Activated CD4-positive, alpha-beta memory T cell treated with anti-CD3 and anti-CD28 coated beads, Interleukin-2, amount 10 ng/mL, durations not matched to agents 7 days and 5 days (primary cell): ENCODE data around the gene POFUT2. TPM values are rescaled to one million over a fixed set of nuclear protein-coding genes. Genes with fewer than 3 reads are reported as not detected.

Experiments
- CTCF ChIA-PET: fragments of 350-600 bp; sonication (Branson Sonifier 250); formaldehyde crosslinking; loops from one replicate; lab custom pipeline; 2021; ENCODE audit warnings: antibody characterized with exemption, inconsistent platforms; lab: Charles Lee
- POLR2A ChIA-PET: fragments of 350-600 bp; sonication (Branson Sonifier 250); formaldehyde crosslinking; loops from one replicate; lab custom pipeline; 2021; ENCODE audit warnings: antibody characterized with exemption; lab: Charles Lee
- DNase-seq: peaks from one replicate; pipeline ENCODE4 v3.0.0-alpha.2; 2020
- H3K27ac Mint-ChIP-seq: one replicate; pipeline ENCODE4 v1.8.0; 2021; ENCODE audit warnings: mild to moderate bottlenecking, mixed read lengths
- H3K27me3 Mint-ChIP-seq: one replicate; pipeline ENCODE4 v1.8.0; 2021; ENCODE audit warnings: mixed read lengths
- H3K36me3 Mint-ChIP-seq: one replicate; pipeline ENCODE4 v1.8.0; 2021; ENCODE audit warnings: low read depth, mixed read lengths
- H3K4me1 Mint-ChIP-seq: one replicate; pipeline ENCODE4 v1.8.0; 2021; ENCODE audit warnings: mixed read lengths
- H3K4me3 Mint-ChIP-seq: one replicate; pipeline ENCODE4 v1.8.0; 2021; ENCODE audit warnings: mild to moderate bottlenecking, mixed read lengths
- H3K9me3 Mint-ChIP-seq: one replicate; pipeline ENCODE4 v1.8.0; 2021; ENCODE audit warnings: mixed read lengths
- total RNA-seq, 2 experiments: library from RNA; stranded (reverse); gene quantifications; one replicate each; pipeline ENCODE4 v1.2.3, GENCODE V29; 2021

The POFUT2 gene
- total RNA-seq, 2 experiments from 2014 or later: 23.5 to 25.1 TPM

DNA sequence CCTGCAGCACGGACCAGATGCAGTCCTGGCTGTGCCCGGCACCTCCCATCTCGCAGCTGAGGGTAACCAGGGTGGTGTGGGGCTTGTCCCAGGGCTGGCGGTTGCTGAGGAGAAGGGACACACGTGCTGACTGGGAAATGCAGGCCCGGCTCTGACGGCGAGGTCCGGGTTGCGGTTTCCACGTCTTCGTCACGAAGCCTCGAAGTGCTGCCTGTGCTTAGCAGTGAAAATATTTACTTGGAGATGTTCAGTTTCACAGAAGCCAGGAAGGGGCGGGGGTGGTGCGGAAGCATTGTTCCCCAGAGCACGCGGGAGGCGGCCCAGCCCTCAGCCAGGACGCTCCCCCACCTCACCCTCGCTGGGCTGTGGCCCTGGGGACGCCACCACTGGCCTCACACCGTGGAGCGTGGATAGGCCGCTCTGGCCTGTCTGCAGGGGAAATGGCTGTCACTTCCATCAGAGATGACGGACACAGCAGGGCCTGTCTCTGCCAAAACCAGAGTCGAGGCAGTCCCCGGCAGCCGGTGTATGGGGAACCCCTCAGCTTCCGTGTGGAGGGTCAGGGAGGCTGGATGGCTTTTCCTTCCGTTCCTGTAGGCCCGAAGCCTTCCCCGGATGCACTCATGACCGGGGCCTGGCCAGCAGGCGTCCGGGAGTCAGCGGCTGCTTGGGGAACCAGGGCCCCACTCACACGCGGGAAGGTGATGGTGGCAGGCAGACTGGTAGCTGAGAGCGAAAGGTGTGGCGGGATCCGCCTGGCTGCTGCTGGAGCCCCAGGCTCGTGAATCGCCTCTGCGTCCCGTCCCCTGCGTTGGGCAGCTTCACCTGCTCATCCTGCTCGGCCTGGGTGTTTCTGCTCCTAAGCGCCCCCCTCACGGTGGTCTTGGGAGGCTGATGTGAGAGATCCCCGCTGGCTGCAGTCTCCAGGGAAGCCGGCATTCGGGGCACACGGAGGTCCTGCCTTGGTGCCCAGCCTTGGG, 14.7 kb upstream of the POFUT2 start:
- Mint-ChIP-seq H3K4me3 (no peak overlapping the region), H3K4me1 (peaks cover 7% of the 10 kb centered on the region), H3K9me3 (no peaks in the 10 kb centered on the region), H3K27me3 (no peaks in the 10 kb centered on the region), H3K27ac (no peak overlapping the region), H3K36me3 (no peaks in the 10 kb centered on the region)
- ChIA-PET POLR2A (no interaction called here), CTCF (interaction anchor here (1.0 kb wide), 1 partner anchor 10 kb away, joined by 3 read pairs; no protein-coding TSS in a partner anchor)
- peak; percentile 64 for DNase-seq

- DNase-seq: no peak
- POLR2A ChIA-PET: no interaction called here
- H3K27me3 Mint-ChIP-seq: no peaks in the 10 kb centered on the region
- H3K36me3 Mint-ChIP-seq: no peaks in the 10 kb centered on the region
- H3K4me1 Mint-ChIP-seq: peaks cover 7% of the 10 kb centered on the region
- no peak overlapping the region for H3K4me3 Mint-ChIP-seq
- CTCF ChIA-PET: no interaction called here
- H3K27ac Mint-ChIP-seq: no peak overlapping the region
- H3K9me3 Mint-ChIP-seq: no peaks in the 10 kb centered on the region
Observed at GRCh38 chr21:45301521-45302081, 13.9 kb upstream of the POFUT2 start.

DNA sequence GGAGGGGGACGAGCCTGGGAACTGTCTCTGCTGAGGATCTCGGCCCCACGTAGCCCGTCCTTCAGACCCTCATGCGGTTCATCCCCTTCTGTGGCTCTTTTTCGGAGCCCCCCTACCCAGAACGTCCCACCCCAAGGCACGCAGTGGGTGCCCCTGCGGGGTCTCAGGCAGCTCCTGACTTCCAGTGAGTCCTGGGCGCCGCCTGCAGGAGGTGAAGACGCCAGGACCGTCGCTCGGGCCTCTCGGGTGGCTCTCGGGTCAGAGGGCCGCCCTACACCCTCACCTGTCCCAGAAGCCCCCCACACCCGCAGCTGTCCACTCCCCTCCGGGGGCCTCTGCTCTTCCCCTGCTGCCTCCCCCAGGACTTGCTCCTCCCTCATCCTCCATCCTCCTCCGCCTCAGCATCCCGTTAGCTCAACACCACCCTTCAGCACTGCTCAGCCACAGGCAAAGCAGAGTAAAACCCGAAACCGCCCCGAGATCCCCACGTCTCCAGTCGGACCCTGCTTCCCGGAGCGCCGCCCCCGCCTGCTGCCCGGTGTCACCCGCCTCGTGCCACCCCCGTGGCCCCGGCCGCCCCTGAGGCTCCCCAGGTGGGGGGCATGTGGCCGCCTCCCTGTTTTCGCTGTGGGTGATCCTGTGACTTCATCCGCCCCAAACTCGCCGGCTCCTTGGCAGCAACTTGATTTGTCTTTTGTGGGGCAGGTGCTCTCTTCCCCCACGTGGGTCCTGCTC, 13.3 kb upstream of the POFUT2 start:
- DNase-seq: no peak
- Mint-ChIP-seq H3K9me3 (no peaks in the 10 kb centered on the region), H3K27me3 (no peaks in the 10 kb centered on the region), H3K36me3 (no peaks in the 10 kb centered on the region), H3K4me1 (peaks cover 7% of the 10 kb centered on the region), H3K27ac (no peak overlapping the region), H3K4me3 (no peak overlapping the region)
- ChIA-PET POLR2A (no interaction called here), CTCF (interaction anchor here (2.0 kb wide), 1 partner anchor 163 kb away, joined by 5 read pairs; no protein-coding TSS in a partner anchor)

DNA sequence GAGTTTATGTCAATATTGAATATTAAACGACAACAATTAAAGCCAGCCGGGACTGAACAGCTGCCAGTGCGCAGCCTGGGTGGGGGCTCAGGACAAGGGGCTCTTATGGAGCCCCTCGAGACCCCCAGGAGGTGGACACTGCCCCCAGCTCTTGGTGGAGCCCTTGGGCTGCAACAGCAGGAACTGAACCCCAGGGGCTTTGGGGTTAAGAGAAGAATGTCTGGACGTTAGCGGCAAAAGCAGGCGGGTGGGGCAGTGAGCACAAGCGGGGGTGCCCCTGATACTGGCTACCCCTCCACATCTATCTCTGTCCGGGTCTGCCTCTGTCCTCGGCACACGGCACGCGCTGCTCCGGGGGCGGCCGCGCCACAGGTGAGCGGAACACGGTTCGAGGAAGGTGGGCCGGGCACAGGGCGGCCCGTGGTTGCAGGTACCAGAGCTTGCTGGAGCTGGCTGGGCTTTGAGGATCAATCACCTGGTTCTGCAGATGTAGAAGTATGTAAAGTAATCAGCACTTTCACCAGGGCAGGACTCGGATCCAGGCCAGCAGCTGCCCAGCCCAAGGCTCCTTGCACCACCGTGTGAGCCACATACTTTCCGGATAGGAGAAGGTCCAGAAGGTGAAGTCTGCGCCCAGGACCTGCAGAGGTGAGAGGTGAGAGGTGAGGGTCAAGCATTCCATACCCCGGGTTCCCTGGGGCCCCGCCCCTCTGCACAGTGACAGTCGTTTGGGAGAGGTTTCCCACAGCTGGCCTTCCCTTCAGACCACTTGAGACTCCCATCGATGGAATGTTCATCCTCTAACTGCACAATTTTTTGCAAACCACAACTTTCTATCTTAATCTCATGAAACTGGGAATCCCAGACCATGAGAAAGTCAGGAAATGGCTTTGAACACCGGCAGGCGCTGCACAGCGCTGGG, 12.4 kb upstream of the POFUT2 start:
- H3K27ac Mint-ChIP-seq: no peak overlapping the region
- ChIA-PET POLR2A (no interaction called here), CTCF (interaction anchor here (2.0 kb wide), 1 partner anchor 162 kb away, joined by 5 read pairs; no protein-coding TSS in a partner anchor)

GRCh38 chr21:45299026-45299863, 11.6 kb upstream of the POFUT2 start:
- no peaks in the 10 kb centered on the region for H3K36me3 Mint-ChIP-seq
- CTCF ChIA-PET: interaction anchor here (2.0 kb wide), 1 partner anchor 161 kb away, joined by 5 read pairs; no protein-coding TSS in a partner anchor
- DNase-seq: no peak
- no peak overlapping the region for H3K27ac Mint-ChIP-seq
- H3K4me1 Mint-ChIP-seq: peaks cover 5% of the 10 kb centered on the region
- H3K27me3 Mint-ChIP-seq: no peaks in the 10 kb centered on the region
- no peaks in the 10 kb centered on the region for H3K9me3 Mint-ChIP-seq
- H3K4me3 Mint-ChIP-seq: no peak overlapping the region
- POLR2A ChIA-PET: no interaction called here

More for the DNA sequence above, 12.4 kb upstream of the POFUT2 start:
- no peak for DNase-seq
- Mint-ChIP-seq H3K27me3 (no peaks in the 10 kb centered on the region), H3K4me3 (no peak overlapping the region), H3K9me3 (no peaks in the 10 kb centered on the region), H3K4me1 (peaks cover 7% of the 10 kb centered on the region), H3K36me3 (no peaks in the 10 kb centered on the region)

GRCh38 chr21:45297869-45298268, 10.2 kb upstream of the POFUT2 start:
- Mint-ChIP-seq H3K4me3 (no peak overlapping the region), H3K27me3 (no peaks in the 10 kb centered on the region), H3K4me1 (peaks cover 10% of the 10 kb centered on the region), H3K27ac (no peak overlapping the region), H3K36me3 (no peaks in the 10 kb centered on the region), H3K9me3 (no peaks in the 10 kb centered on the region)
- no peak for DNase-seq
- ChIA-PET POLR2A (interaction anchor here (0.6 kb wide), 1 partner anchor 93 kb away, joined by 3 read pairs; no protein-coding TSS in a partner anchor), CTCF (no interaction called here)

- no peaks in the 10 kb centered on the region for H3K9me3 Mint-ChIP-seq
- peaks cover 16% of the 10 kb centered on the region for H3K4me1 Mint-ChIP-seq
- ChIA-PET CTCF (no interaction called here), POLR2A (interaction anchor here (0.6 kb wide), 1 partner anchor 92 kb away, joined by 3 read pairs; no protein-coding TSS in a partner anchor)
- H3K27ac Mint-ChIP-seq: no peak overlapping the region
- DNase-seq: no peak
- H3K27me3 Mint-ChIP-seq: no peaks in the 10 kb centered on the region
- no peak overlapping the region for H3K4me3 Mint-ChIP-seq
- no peaks in the 10 kb centered on the region for H3K36me3 Mint-ChIP-seq
Observed at GRCh38 chr21:45297329-45297728, 9.6 kb upstream of the POFUT2 start.

DNA sequence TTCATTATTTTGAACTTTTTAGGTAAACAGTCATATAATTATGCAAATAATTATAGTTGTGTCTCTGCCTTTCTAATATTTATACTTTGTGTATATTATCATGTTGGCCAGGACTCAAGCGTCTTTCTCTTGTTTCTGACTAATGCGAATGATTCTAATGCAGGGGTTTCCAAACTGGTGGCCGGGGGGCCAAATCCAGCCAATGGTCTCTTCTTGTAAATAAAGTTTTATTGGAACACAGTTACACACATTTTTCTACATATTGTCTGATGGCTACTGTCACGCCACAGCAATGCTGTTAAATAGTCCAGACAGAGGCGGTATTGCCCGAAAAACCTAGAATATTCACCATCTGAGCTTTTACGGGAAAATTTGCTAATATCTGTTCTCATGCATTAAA, 8.9 kb upstream of the POFUT2 start:
- no peak for DNase-seq
- Mint-ChIP-seq H3K27me3 (no peaks in the 10 kb centered on the region), H3K4me3 (no peak overlapping the region), H3K27ac (no peak overlapping the region), H3K36me3 (no peaks in the 10 kb centered on the region), H3K9me3 (no peaks in the 10 kb centered on the region), H3K4me1 (peaks cover 13% of the 10 kb centered on the region)
- POLR2A ChIA-PET: no interaction called here
- CTCF ChIA-PET: interaction anchor here (1.0 kb wide), 1 partner anchor 156 kb away, joined by 5 read pairs; no protein-coding TSS in a partner anchor

GRCh38 chr21:45295576-45296365, 8.1 kb upstream of the POFUT2 start:
- Mint-ChIP-seq H3K27ac (no peak overlapping the region), H3K4me3 (no peak overlapping the region), H3K36me3 (no peaks in the 10 kb centered on the region), H3K27me3 (no peaks in the 10 kb centered on the region), H3K9me3 (no peaks in the 10 kb centered on the region), H3K4me1 (peaks cover 13% of the 10 kb centered on the region)
- CTCF ChIA-PET: interaction anchor here (1.0 to 1.4 kb wide), 2 partner anchors 155 kb away, joined by 4 to 5 read pairs; no protein-coding TSS in a partner anchor
- POLR2A ChIA-PET: no interaction called here
- DNase-seq: peak; percentile 11

GRCh38 chr21:45294509-45295291, 7.0 kb upstream of the POFUT2 start:
- H3K4me3 Mint-ChIP-seq: no peak overlapping the region
- peaks cover 15% of the 10 kb centered on the region for H3K4me1 Mint-ChIP-seq
- no peaks in the 10 kb centered on the region for H3K36me3 Mint-ChIP-seq
- no peaks in the 10 kb centered on the region for H3K27me3 Mint-ChIP-seq
- no peaks in the 10 kb centered on the region for H3K9me3 Mint-ChIP-seq
- CTCF ChIA-PET: interaction anchor here (1.1 to 1.4 kb wide), 2 partner anchors 154 to 526 kb away, joined by 3 to 4 read pairs; no protein-coding TSS in a partner anchor
- H3K27ac Mint-ChIP-seq: no peak overlapping the region
- DNase-seq: peak; percentile 14
- POLR2A ChIA-PET: no interaction called here
